GM08714 (cell line): ENCODE data around the gene TXNRD1.
"Not testable (repeated sequence)": the region's sequence is repeated elsewhere in the genome, so short reads cannot be mapped to it uniquely, and the experiment has no call there.

Source experiments
- H3K4me3 ChIP-seq: fragments of 200-500 bp; sonication (Bioruptor generic); 2 replicates; pipeline ENCODE4 v1.5.1; 2014; ENCODE audit warnings: mild to moderate bottlenecking, low read length, inconsistent platforms
- ZNF274 ChIP-seq: IDR thresholded peaks from 2 replicates; pipeline ENCODE4 v1.6.1; 2012; ENCODE audit warnings: mild to moderate bottlenecking, low read depth, low read length

TXNRD1 gene

DNA sequence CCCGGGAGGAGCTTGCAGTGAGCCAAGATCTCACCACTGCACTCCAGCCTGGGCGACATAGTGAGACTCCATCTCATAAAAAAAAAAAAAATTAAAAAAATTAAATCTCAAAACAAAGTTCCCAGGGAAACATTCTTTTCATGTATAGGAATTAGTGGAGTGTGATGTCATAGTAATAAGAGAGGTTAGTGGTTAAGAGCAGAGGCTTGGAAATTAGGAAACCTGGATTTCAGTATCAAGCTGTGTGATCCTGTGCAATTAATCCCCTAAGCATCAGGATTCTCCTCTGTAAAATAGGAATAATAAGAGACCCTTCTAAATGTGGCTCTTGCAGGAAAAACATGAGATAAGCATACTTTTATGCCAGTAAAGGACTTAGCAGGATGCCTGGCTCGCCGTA, 3.1 kb upstream of the TXNRD1 start:
- H3K4me3 ChIP-seq: no peak overlapping the region
- TF ChIP-seq ZNF274: no peak

GRCh38 chr12:104213952-104214351, 1.6 kb upstream of the TXNRD1 start:
- no peak overlapping the region for H3K4me3 ChIP-seq
- no peak for TF ChIP-seq ZNF274

- H3K4me3 ChIP-seq: no peak overlapping the region
- TF ChIP-seq ZNF274: no peak
These were observed 944 bp downstream of the TXNRD1 start for GRCh38 chr12:104216521-104216924.

GRCh38 chr12:104218506-104218905, 2.9 kb downstream of the TXNRD1 start:
- not testable (repeated sequence) for H3K4me3 ChIP-seq

GRCh38 chr12:104218935-104219334, 3.4 kb downstream of the TXNRD1 start:
- no peak for TF ChIP-seq ZNF274
- H3K4me3 ChIP-seq: no peak overlapping the region

GRCh38 chr12:104219361-104219892, 3.8 kb downstream of the TXNRD1 start:
- TF ChIP-seq ZNF274: no peak
- H3K4me3 ChIP-seq: no peak overlapping the region

GRCh38 chr12:104219908-104220404, 4.4 kb downstream of the TXNRD1 start:
- no peak overlapping the region for H3K4me3 ChIP-seq
- no peak for TF ChIP-seq ZNF274

- H3K4me3 ChIP-seq: no peak overlapping the region
- TF ChIP-seq ZNF274: no peak
These were observed 5.4 kb downstream of the TXNRD1 start for GRCh38 chr12:104220931-104221330.

DNA sequence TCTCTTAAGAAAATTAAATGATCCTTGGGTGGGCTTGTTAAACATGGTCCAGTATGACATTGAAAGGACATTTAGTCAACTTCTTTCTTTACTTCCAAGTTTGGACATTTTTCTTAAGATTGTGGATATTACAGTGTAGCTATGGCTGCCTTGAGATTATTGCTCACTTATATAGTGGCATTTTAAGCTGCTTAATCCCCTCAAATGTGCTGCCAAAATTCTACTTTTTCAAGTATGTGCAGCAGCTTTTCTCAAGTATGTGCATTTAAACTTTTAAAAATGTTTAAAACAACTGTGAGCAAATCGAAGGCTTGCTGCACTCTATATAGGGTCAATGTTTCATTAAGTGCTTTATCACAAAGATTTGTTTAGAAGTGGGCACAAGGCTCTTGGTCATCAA, 7.4 kb downstream of the TXNRD1 start:
- no peak overlapping the region for H3K4me3 ChIP-seq
- TF ChIP-seq ZNF274: no peak

GRCh38 chr12:104223712-104224111, 8.1 kb downstream of the TXNRD1 start:
- H3K4me3 ChIP-seq: no peak overlapping the region

GRCh38 chr12:104226672-104227071, 11.1 kb downstream of the TXNRD1 start:
- no peak for TF ChIP-seq ZNF274
- no peak overlapping the region for H3K4me3 ChIP-seq

More at GRCh38 chr12:104223712-104224111, 8.1 kb downstream of the TXNRD1 start:
- TF ChIP-seq ZNF274: no peak

DNA sequence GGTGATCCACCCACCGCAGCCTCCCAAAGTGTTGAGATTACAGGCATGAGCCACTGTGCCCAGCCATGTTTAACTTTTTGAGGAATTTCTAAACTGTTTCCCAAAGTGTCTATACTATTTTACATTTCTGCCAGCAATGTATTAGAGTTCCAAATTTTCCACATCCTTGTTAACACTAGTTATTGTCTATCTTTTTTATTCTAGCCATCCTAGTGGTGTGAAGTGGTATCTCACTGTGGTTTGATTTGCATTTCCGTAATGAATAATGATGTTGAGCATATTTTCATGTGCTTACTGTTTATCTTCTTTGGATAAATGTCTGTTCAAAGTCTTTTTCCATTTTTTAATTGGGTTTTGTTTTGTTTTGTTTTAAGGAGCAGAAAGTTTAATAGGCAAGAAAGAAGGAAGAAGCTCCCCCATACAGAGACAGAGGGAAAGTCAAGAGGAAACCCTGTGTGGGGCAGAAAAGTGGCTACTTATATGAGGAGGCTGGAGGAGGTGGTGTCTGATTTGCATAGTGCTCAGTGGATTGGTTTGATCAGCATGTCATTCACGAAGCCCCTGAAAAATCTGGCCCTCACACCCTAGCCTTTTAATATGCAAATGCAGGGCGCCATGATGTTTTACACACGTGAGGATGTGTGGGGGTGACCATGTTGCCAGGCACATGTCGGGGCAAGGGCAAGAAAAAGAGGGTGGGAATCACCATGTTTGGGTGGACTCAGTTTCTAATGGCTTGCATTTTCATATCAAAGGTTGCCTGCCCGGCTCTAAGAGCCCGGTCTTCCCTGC, 14.9 kb downstream of the TXNRD1 start:
- no peak for TF ChIP-seq ZNF274
- no peak overlapping the region for H3K4me3 ChIP-seq

DNA sequence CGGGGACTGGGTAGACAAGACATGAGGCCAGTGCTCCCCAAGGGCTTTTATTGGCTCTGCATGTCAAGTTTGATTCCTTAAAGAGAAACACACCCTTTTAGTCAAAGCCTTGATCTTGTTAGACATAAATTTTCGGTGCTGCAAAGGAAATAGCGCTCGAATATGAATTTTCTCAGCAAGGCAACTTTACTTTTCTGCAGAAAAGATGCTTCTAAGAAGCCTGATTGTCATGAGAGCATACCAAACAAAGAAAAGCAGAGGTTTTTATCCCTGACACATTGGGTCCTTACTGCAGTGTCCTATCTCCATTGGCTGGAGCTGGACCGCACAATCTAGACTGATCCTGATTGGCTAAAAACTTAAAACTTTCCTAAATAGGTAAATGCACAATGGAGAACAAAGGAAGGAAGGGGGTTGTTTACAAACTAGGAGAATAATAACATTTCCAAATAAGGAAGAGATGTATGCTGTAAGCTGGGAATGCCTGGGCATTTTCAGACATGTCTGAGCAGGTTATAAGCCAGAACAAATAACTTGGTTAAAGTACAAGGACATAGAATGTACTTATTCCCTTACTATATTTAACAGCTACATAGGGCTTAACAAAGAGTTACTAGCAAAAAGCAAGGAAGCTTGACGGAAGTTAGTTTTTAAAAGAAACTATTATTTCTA, 17.2 kb downstream of the TXNRD1 start:
- TF ChIP-seq ZNF274: no peak

GRCh38 chr12:104234926-104235499, 19.4 kb downstream of the TXNRD1 start:
- H3K4me3 ChIP-seq: no peak overlapping the region
- TF ChIP-seq ZNF274: no peak

More for the DNA sequence above, 17.2 kb downstream of the TXNRD1 start:
- H3K4me3 ChIP-seq: no peak overlapping the region

DNA sequence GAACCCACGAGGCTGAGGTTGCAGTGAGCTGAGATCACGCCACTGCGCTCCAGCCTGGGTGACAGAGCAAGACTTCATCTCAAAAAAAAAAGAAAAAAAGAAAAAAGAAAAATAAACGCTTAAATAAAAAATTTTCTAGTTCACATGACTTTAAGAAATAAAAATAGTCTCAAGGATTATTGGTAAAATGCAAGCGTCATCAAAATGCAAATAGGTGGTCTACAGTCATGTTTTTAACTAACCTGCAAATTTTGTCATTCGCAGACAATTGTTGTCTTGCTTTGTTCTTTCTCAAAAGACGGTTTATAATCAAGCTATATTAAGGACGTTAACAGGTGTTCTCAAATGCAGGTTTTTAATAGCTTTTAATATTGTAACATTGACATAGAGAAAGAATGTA, 22.4 kb downstream of the TXNRD1 start:
- no peak for TF ChIP-seq ZNF274
- H3K4me3 ChIP-seq: no peak overlapping the region
